Activated CD4-positive, alpha-beta T cell treated with anti-CD3 and anti-CD28 coated beads, Interleukin-2, amount 10 ng/mL, durations not matched to agents 24 days and 14 days (primary cell): ENCODE measurements around the gene DUSP3. TPM values are rescaled to one million over a fixed set of nuclear protein-coding genes. Genes with fewer than 3 reads are reported as not detected.

Experiments used
- DNase-seq: peaks from one replicate; pipeline ENCODE4 v3.0.0; 2022
- H3K27ac Mint-ChIP-seq: one replicate; pipeline ENCODE4 v1.8.0; 2022; ENCODE audit warnings: mild to moderate bottlenecking, mixed read lengths
- H3K27me3 Mint-ChIP-seq: one replicate; pipeline ENCODE4 v1.8.0; 2022; ENCODE audit warnings: mixed read lengths
- H3K36me3 Mint-ChIP-seq: one replicate; pipeline ENCODE4 v1.8.0; 2022; ENCODE audit warnings: low read depth, mild to moderate bottlenecking, mixed read lengths
- H3K4me1 Mint-ChIP-seq: one replicate; pipeline ENCODE4 v1.8.0; 2021; ENCODE audit warnings: mixed read lengths
- H3K4me3 Mint-ChIP-seq: one replicate; pipeline ENCODE4 v1.8.0; 2022; ENCODE audit warnings: mild to moderate bottlenecking, moderate library complexity, mixed read lengths
- H3K9me3 Mint-ChIP-seq: one replicate; pipeline ENCODE4 v1.8.0; 2021; ENCODE audit warnings: mixed read lengths
- intact Hi-C: fragments of 100-400 bp; cut with micrococcal nuclease; formaldehyde crosslinking; loops from one replicate; pipeline ENCODE4 v1.15.1; 2023
- total RNA-seq: library from RNA; stranded (reverse); gene quantifications from 2 replicates; pipeline ENCODE4 v1.2.3, GENCODE V29; 2022

The DUSP3 gene
- 16.5 and 18.3 TPM in 2 replicates for total RNA-seq

- no peaks in the 10 kb centered on the region for H3K9me3 Mint-ChIP-seq
- H3K4me3 Mint-ChIP-seq: peak within 1 kb of the TSS; percentile 88
- H3K27ac Mint-ChIP-seq: peak within 1 kb of the TSS; percentile 85
- intact Hi-C loops: no loop called here
- H3K4me1 Mint-ChIP-seq: peaks cover 5% of the 10 kb centered on the region
- peaks cover 36% of the 10 kb centered on the region for H3K27me3 Mint-ChIP-seq
- H3K36me3 Mint-ChIP-seq: peaks cover 7% of the 10 kb centered on the region
- DNase-seq: peak; percentile 95
These were observed at the start of gene DUSP3 for GRCh38 chr17:43778337-43779144. Gene DUSP3 (minus strand): TSS chr17:43778977. CDS start chr17:43778924, 53 bp downstream.

DNA sequence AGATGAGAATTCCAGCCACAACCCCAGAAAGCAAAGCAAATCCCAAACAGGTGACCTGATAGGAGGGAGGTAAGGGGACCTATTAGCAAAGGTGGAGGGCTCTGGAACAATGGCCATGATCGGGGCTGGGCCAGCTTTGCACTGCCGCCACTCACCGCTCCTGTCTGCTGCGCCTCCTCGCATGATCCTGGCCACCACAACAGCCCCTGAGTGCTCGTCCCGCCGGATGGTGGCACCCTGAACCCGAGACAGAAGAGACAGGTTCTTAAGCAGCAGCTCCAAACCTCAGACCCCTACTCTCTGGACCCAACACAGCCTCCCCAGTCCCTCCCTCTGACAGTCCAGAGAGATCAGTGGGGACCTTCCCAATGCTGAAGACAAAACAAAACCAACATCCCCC, 48.8 kb upstream of the DUSP3 start:
- intact Hi-C loops: no loop called here
- no peak for DNase-seq
- Mint-ChIP-seq H3K36me3 (no peaks in the 10 kb centered on the region), H3K27me3 (peaks cover 31% of the 10 kb centered on the region), H3K27ac (no peak overlapping the region), H3K4me1 (peaks cover 11% of the 10 kb centered on the region), H3K9me3 (no peaks in the 10 kb centered on the region), H3K4me3 (no peak overlapping the region)

DNA sequence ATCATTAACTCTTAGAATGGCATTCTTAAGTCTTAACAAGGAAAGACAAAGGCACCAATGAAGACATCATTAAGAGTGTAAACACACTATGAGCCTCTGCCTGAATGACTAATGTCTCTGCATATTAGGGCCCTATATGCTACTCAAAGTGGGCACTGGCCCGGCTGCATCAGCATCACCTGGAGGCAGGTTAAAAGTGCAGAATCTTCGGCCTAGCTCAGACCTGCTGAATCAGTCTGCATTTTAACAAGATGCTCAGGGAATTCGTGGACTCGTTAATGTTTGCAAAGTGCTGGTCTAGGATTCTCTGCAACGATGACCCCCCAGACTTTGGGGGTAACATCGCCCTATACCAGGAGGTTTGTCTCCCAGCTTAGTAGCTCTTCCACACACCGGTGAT, 47.4 kb upstream of the DUSP3 start:
- H3K27ac Mint-ChIP-seq: no peak overlapping the region
- no peak for DNase-seq
- peaks cover 22% of the 10 kb centered on the region for H3K27me3 Mint-ChIP-seq
- H3K9me3 Mint-ChIP-seq: no peaks in the 10 kb centered on the region
- no peak overlapping the region for H3K4me3 Mint-ChIP-seq
- intact Hi-C loops: no loop called here
- H3K4me1 Mint-ChIP-seq: peaks cover 8% of the 10 kb centered on the region
- no peaks in the 10 kb centered on the region for H3K36me3 Mint-ChIP-seq

- H3K27ac Mint-ChIP-seq: no peak overlapping the region
- no peak for DNase-seq
- intact Hi-C loops: no loop called here
- H3K4me3 Mint-ChIP-seq: no peak overlapping the region
- H3K9me3 Mint-ChIP-seq: no peaks in the 10 kb centered on the region
- H3K27me3 Mint-ChIP-seq: peaks cover 16% of the 10 kb centered on the region
- no peaks in the 10 kb centered on the region for H3K36me3 Mint-ChIP-seq
- peaks cover 4% of the 10 kb centered on the region for H3K4me1 Mint-ChIP-seq
These were observed 46.8 kb upstream of the DUSP3 start for GRCh38 chr17:43825567-43825966.

DNA sequence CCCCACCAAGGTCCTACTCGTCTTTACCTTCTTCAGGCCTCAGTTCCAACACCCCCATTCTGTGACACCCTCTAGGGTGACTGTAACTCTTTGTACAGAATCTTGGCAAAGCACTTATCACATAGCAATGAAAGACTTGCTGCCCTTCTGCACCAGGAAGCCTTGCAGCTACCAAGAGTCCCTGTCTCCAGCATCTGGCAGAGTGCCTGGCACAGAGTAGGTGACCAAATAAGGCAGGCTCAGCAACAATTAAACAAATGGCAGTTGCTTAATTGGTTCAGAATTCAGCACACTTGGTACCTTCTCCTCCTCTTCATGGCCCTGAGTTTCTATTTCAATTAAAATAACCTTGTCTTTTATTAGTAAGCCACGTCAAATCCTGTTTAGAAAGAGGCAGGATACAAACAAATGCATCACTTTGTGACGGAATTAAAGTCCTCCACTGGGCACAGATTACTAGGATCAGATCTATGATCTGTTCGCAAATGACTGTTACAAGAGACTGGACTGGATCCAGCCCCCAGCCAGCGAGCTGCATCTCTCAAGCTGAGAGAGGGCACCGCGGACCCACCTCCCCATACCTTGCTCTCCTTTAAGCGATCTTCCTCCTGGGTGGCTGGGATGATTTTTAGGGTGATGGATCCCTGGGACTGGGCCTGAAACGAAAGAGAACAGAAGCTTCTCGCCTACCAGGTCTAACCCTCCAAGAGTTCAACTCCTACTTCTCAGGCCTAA, 44.7 kb upstream of the DUSP3 start:
- H3K36me3 Mint-ChIP-seq: no peaks in the 10 kb centered on the region
- no peaks in the 10 kb centered on the region for H3K9me3 Mint-ChIP-seq
- H3K4me1 Mint-ChIP-seq: no peaks in the 10 kb centered on the region
- no peak overlapping the region for H3K27ac Mint-ChIP-seq
- no peak overlapping the region for H3K4me3 Mint-ChIP-seq
- intact Hi-C loops: no loop called here
- H3K27me3 Mint-ChIP-seq: peaks cover 10% of the 10 kb centered on the region
- DNase-seq: no peak

DNA sequence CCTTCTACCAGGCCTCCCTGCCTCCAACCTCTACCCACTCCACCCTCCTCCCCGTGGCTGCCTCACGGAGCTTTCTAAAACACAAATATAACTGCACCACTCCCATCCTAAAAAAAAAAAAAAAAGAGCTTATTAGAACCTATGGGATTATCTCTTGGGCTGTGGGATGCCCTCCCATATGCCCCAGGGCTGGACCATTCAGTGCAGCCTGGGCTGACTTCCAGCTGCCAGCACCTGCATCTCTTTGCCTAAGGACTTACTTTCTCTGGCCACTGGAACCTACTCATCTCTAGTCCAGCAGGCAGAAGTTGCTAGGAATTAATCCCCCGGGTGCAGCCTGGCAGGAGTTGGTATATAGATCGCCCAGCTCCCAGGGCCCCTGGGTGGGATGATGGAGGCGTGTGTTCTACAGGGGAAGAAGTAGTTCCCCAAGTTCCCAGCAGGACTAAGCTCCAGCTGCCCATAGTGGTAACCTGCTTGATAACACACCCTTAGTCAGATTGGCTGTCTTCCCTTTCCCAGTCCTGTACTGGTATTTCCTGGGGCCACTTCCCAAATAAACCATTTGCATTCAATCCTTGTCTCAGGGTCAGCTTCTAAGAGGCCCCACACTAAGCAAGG, 43.9 kb upstream of the DUSP3 start:
- H3K27ac Mint-ChIP-seq: no peak overlapping the region
- intact Hi-C loops: no loop called here
- no peak for DNase-seq
- H3K27me3 Mint-ChIP-seq: peaks cover 8% of the 10 kb centered on the region
- H3K4me3 Mint-ChIP-seq: no peak overlapping the region
- no peaks in the 10 kb centered on the region for H3K9me3 Mint-ChIP-seq
- H3K4me1 Mint-ChIP-seq: no peaks in the 10 kb centered on the region
- no peaks in the 10 kb centered on the region for H3K36me3 Mint-ChIP-seq

GRCh38 chr17:43820759-43821158, 42.0 kb upstream of the DUSP3 start:
- H3K9me3 Mint-ChIP-seq: no peaks in the 10 kb centered on the region
- peaks cover 6% of the 10 kb centered on the region for H3K27me3 Mint-ChIP-seq
- no peak overlapping the region for H3K4me3 Mint-ChIP-seq
- no peaks in the 10 kb centered on the region for H3K36me3 Mint-ChIP-seq
- intact Hi-C loops: no loop called here
- no peak for DNase-seq
- H3K4me1 Mint-ChIP-seq: no peaks in the 10 kb centered on the region
- no peak overlapping the region for H3K27ac Mint-ChIP-seq

DNA sequence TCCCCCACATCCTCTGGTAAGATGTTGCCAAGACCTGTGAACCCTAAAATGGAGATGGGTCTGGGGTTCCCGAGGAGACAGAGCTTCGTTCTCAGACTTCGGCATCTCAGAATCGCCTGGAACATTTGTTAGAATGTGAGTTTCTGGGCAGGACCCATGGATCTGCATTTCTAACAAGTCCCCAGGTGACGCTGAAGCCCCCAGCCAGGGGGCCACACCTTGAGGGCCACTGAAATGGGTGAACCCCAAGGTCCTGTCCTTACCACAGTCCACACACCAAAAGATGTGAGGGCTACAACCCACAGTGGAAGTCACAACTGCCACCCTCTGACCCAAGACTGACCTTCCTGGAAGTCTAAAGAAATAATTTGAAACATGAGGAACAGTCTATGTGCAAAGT, 40.2 kb upstream of the DUSP3 start:
- no peak overlapping the region for H3K4me3 Mint-ChIP-seq
- no peaks in the 10 kb centered on the region for H3K9me3 Mint-ChIP-seq
- intact Hi-C loops: no loop called here
- peaks cover 6% of the 10 kb centered on the region for H3K27me3 Mint-ChIP-seq
- DNase-seq: no peak
- H3K4me1 Mint-ChIP-seq: no peaks in the 10 kb centered on the region
- H3K27ac Mint-ChIP-seq: no peak overlapping the region
- H3K36me3 Mint-ChIP-seq: no peaks in the 10 kb centered on the region

- intact Hi-C loops: no loop called here
- H3K4me1 Mint-ChIP-seq: no peaks in the 10 kb centered on the region
- no peaks in the 10 kb centered on the region for H3K36me3 Mint-ChIP-seq
- peaks cover 4% of the 10 kb centered on the region for H3K27me3 Mint-ChIP-seq
- no peak for DNase-seq
- no peak overlapping the region for H3K27ac Mint-ChIP-seq
- H3K9me3 Mint-ChIP-seq: no peaks in the 10 kb centered on the region
- no peak overlapping the region for H3K4me3 Mint-ChIP-seq
These were observed 39.0 kb upstream of the DUSP3 start for GRCh38 chr17:43817826-43818225.

GRCh38 chr17:43816336-43817320, 37.9 kb upstream of the DUSP3 start:
- DNase-seq: no peak
- Mint-ChIP-seq H3K4me1 (no peaks in the 10 kb centered on the region), H3K36me3 (no peaks in the 10 kb centered on the region), H3K27ac (no peak overlapping the region), H3K27me3 (peaks cover 2% of the 10 kb centered on the region), H3K9me3 (no peaks in the 10 kb centered on the region), H3K4me3 (no peak overlapping the region)
- intact Hi-C loops: no loop called here

DNA sequence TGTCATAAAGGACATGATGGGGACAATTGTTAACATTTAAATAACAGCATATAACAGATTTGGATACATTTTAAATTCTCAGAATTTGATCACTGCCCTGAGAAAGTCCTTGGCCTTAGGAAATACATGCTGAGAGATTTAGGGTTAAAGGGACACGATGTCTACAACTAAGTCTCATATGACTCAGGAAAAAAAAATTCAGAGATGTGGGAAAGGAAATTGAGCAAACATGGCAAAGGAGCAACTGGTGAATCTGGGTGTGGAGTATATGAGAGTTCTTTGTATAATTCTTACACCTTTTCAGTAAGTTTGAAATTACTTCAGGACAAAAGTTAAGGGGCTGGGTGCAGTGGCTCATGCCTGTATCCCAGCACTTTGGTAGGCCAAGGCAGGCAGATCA, 35.9 kb upstream of the DUSP3 start:
- Mint-ChIP-seq H3K27ac (no peak overlapping the region), H3K4me3 (no peak overlapping the region), H3K4me1 (no peaks in the 10 kb centered on the region), H3K9me3 (no peaks in the 10 kb centered on the region), H3K27me3 (peaks cover 6% of the 10 kb centered on the region), H3K36me3 (no peaks in the 10 kb centered on the region)
- intact Hi-C loops: no loop called here
- DNase-seq: no peak

GRCh38 chr17:43814026-43814425, 35.2 kb upstream of the DUSP3 start:
- no peak for DNase-seq
- Mint-ChIP-seq H3K36me3 (no peaks in the 10 kb centered on the region), H3K4me1 (no peaks in the 10 kb centered on the region), H3K27me3 (peaks cover 5% of the 10 kb centered on the region), H3K4me3 (no peak overlapping the region), H3K9me3 (no peaks in the 10 kb centered on the region), H3K27ac (no peak overlapping the region)
- intact Hi-C loops: no loop called here

- H3K4me1 Mint-ChIP-seq: no peaks in the 10 kb centered on the region
- peaks cover 5% of the 10 kb centered on the region for H3K27me3 Mint-ChIP-seq
- no peak for DNase-seq
- H3K36me3 Mint-ChIP-seq: no peaks in the 10 kb centered on the region
- no peaks in the 10 kb centered on the region for H3K9me3 Mint-ChIP-seq
- H3K27ac Mint-ChIP-seq: no peak overlapping the region
- no peak overlapping the region for H3K4me3 Mint-ChIP-seq
- intact Hi-C loops: no loop called here
These were observed 34.6 kb upstream of the DUSP3 start for GRCh38 chr17:43813386-43813785.
